Common myeloid progenitor, CD34-positive (primary cell): ENCODE measurements around the gene KCNJ1.

Source experiments
- CTCF ChIA-PET: fragments of 350-600 bp; sonication (Branson Sonifier 250); formaldehyde crosslinking; loops from one replicate; lab custom pipeline; 2021; ENCODE audit warnings: antibody characterized with exemption; lab: Charles Lee
- POLR2A ChIA-PET: fragments of 350-600 bp; sonication (Branson Sonifier 250); formaldehyde crosslinking; loops from one replicate; lab custom pipeline; 2021; ENCODE audit warnings: antibody characterized with exemption; lab: Charles Lee
- DNase-seq, 3 donors: peaks; one replicate each; pipeline versions ENCODE4 v3.0.0 to v3.0.0-alpha.2; 2013
- H3K27ac ChIP-seq, 2 experiments: 1 replicate in 1 of 2; 2 replicates in 1 of 2; pipeline ENCODE4 v1.7.0; 2013; ENCODE audit warnings: inconsistent platforms in 2 of 2, low read length in 2 of 2, mild to moderate bottlenecking in 2 of 2, low read depth in 1 of 2, moderate library complexity in 1 of 2; ENCODE audit not compliant: severe bottlenecking in 2 of 2, insufficient read depth in 1 of 2, poor library complexity in 1 of 2
- H3K27me3 ChIP-seq, 5 experiments: replicated peaks in 2 of 5; 1 replicate in 3 of 5; 2 replicates in 2 of 5; pipeline versions ENCODE4 v1.6.1 to v1.7.0; 2013; ENCODE audit warnings: low read length in 4 of 5, mild to moderate bottlenecking in 2 of 5, moderate library complexity in 2 of 5, inconsistent platforms in 1 of 5; ENCODE audit not compliant: insufficient read depth in 5 of 5, control insufficient read depth in 4 of 5
- H3K36me3 ChIP-seq, 4 experiments: 1 replicate in 2 of 4; 2 replicates in 2 of 4; pipeline versions ENCODE4 v1.6.1 to v1.7.0; 2013; ENCODE audit warnings: low read length in 3 of 4, control low read depth in 1 of 4, mild to moderate bottlenecking in 1 of 4; ENCODE audit not compliant: control insufficient read depth in 4 of 4, insufficient read depth in 4 of 4
- H3K4me1 ChIP-seq, 4 experiments: 1 replicate in 3 of 4; 2 replicates in 1 of 4; pipeline versions ENCODE4 v1.6.1 to v1.7.1; 2013; ENCODE audit warnings: low read length in 3 of 4, mild to moderate bottlenecking in 3 of 4, control low read depth in 1 of 4, inconsistent platforms in 1 of 4, moderate library complexity in 1 of 4; ENCODE audit not compliant: control insufficient read depth in 4 of 4, insufficient read depth in 4 of 4; ENCODE audit errors: control extremely low read depth in 1 of 4
- H3K4me3 ChIP-seq, 7 experiments: 1 replicate in 4 of 7; 2 replicates in 3 of 7; pipeline versions ENCODE4 v1.5.1 to v1.7.0; 2013; ENCODE audit warnings: mild to moderate bottlenecking in 7 of 7, low read length in 6 of 7, moderate library complexity in 6 of 7, inconsistent platforms in 2 of 7, low read depth in 2 of 7, control low read depth in 1 of 7; ENCODE audit not compliant: insufficient read depth in 4 of 7, control insufficient read depth in 1 of 7; ENCODE audit errors: extremely low read depth in 1 of 7
- H3K9me3 ChIP-seq, 5 experiments: 1 replicate in 4 of 5; 2 replicates in 1 of 5; pipeline versions ENCODE4 v1.6.1 to v1.7.1; 2013; ENCODE audit warnings: low read length in 4 of 5, mild to moderate bottlenecking in 2 of 5, inconsistent platforms in 1 of 5, low read depth in 1 of 5, moderate library complexity in 1 of 5; ENCODE audit not compliant: control insufficient read depth in 4 of 5, insufficient read depth in 2 of 5; ENCODE audit errors: control extremely low read depth in 1 of 5
- WGBS: methylation state at CpG from one replicate; pipeline ENCODE4 v1.1.5; 2013; ENCODE audit not compliant: insufficient coverage; 5-methylcytosine and 5-hydroxymethylcytosine counted together

The KCNJ1 gene

DNA sequence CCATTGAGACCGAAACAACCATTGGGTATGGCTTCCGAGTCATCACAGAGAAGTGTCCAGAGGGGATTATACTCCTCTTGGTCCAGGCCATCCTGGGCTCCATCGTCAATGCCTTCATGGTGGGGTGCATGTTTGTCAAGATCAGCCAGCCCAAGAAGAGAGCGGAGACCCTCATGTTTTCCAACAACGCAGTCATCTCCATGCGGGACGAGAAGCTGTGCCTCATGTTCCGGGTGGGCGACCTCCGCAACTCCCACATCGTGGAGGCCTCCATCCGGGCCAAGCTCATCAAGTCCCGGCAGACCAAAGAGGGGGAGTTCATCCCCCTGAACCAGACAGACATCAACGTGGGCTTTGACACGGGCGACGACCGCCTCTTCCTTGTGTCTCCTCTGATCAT, 44.6 kb upstream of the KCNJ1 start:
- no peak for DNase-seq
- Histone ChIP-seq H3K27me3 (peaks cover 0 to 3% (median 0%) of the 10 kb centered on the region in 5 experiments), H3K4me3 (no peak overlapping the region), H3K36me3 (no peaks in the 10 kb centered on the region), H3K27ac (no peak overlapping the region), H3K9me3 (peaks cover 0 to 5% (median 2%) of the 10 kb centered on the region in 5 experiments), H3K4me1 (peaks cover 7 to 40% (median 24%) of the 10 kb centered on the region in 4 experiments)
- WGBS: 99% methylated on average over 13 of the region's 18 CpGs
- ChIA-PET POLR2A (no interaction called here), CTCF (interaction anchor here (2.1 to 12.2 kb wide), 3 partner anchors 8 to 37 kb away, joined by 9 to 153 read pairs (median 18); no protein-coding TSS in a partner anchor)

- WGBS: 98% methylated on average over 15 of the region's 17 CpGs
These were observed 44.1 kb upstream of the KCNJ1 start for GRCh38 chr11:128911239-128911638.

GRCh38 chr11:128910576-128910975, 43.5 kb upstream of the KCNJ1 start:
- WGBS: no CpG with 5 or more reads among the region's 3 CpGs

More at GRCh38 chr11:128911239-128911638, 44.1 kb upstream of the KCNJ1 start:
- CTCF ChIA-PET: interaction anchor here (1.5 to 12.2 kb wide), 4 partner anchors 21 to 38 kb away, joined by 4 to 153 read pairs (median 12); no protein-coding TSS in a partner anchor
- Histone ChIP-seq H3K4me1 (peaks cover 7 to 40% (median 23%) of the 10 kb centered on the region in 4 experiments), H3K36me3 (no peaks in the 10 kb centered on the region), H3K27ac (no peak overlapping the region), H3K27me3 (peaks cover 0 to 3% (median 0%) of the 10 kb centered on the region in 5 experiments), H3K4me3 (no peak overlapping the region), H3K9me3 (peaks cover 0 to 6% (median 4%) of the 10 kb centered on the region in 5 experiments)
- POLR2A ChIA-PET: no interaction called here
- no peak for DNase-seq

GRCh38 chr11:128909438-128910125, 42.5 kb upstream of the KCNJ1 start:
- Histone ChIP-seq H3K9me3 (peaks cover 0 to 7% (median 4%) of the 10 kb centered on the region in 5 experiments), H3K4me3 (no peak overlapping the region), H3K36me3 (no peaks in the 10 kb centered on the region), H3K27ac (no peak overlapping the region), H3K27me3 (peaks cover 0 to 3% (median 0%) of the 10 kb centered on the region in 5 experiments), H3K4me1 (peaks cover 10 to 47% (median 33%) of the 10 kb centered on the region in 4 experiments)
- CTCF ChIA-PET: interaction anchor here (1.5 to 12.2 kb wide), 7 partner anchors 10 to 40 kb away, joined by 4 to 153 read pairs (median 19); no protein-coding TSS in a partner anchor
- 72% methylated on average over 8 of the region's 8 CpGs for WGBS
- POLR2A ChIA-PET: interaction anchor here (0.8 kb wide), 1 partner anchor 30 kb away, joined by 3 read pairs; no protein-coding TSS in a partner anchor
- DNase-seq: no peak

More at GRCh38 chr11:128910576-128910975, 43.5 kb upstream of the KCNJ1 start:
- H3K27ac ChIP-seq: no peak overlapping the region
- no peaks in the 10 kb centered on the region for H3K36me3 ChIP-seq
- H3K4me1 ChIP-seq: peaks cover 10 to 41% (median 25%) of the 10 kb centered on the region in 4 experiments
- CTCF ChIA-PET: interaction anchor here (1.5 to 12.2 kb wide), 5 partner anchors 9 to 39 kb away, joined by 4 to 153 read pairs (median 5); no protein-coding TSS in a partner anchor
- H3K4me3 ChIP-seq: no peak overlapping the region
- H3K27me3 ChIP-seq: peaks cover 0 to 3% (median 0%) of the 10 kb centered on the region in 5 experiments
- H3K9me3 ChIP-seq: peaks cover 0 to 7% (median 4%) of the 10 kb centered on the region in 5 experiments
- no peak for DNase-seq
- POLR2A ChIA-PET: no interaction called here

- H3K27me3 ChIP-seq: peaks cover 0 to 3% (median 0%) of the 10 kb centered on the region in 5 experiments
- no peak overlapping the region for H3K27ac ChIP-seq
- H3K4me1 ChIP-seq: peaks cover 12 to 57% (median 43%) of the 10 kb centered on the region in 4 experiments
- 3% methylated on average over 7 of the region's 12 CpGs for WGBS
- H3K9me3 ChIP-seq: peaks cover 0 to 7% (median 4%) of the 10 kb centered on the region in 5 experiments
- no peaks in the 10 kb centered on the region for H3K36me3 ChIP-seq
- peak overlapping the region in 4 of 7 experiments; percentile 17 to 44 (median 30) for H3K4me3 ChIP-seq
- ChIA-PET POLR2A (interaction anchor here (0.5 to 0.8 kb wide), 2 partner anchors 31 to 183 kb away, joined by 3 read pairs; no protein-coding TSS in a partner anchor), CTCF (interaction anchor here (1.1 to 12.2 kb wide), 7 partner anchors 11 to 51 kb away, joined by 4 to 153 read pairs (median 19); no protein-coding TSS in a partner anchor)
- peak; percentile 77 to 95 (median 93) for DNase-seq
These were observed 41.5 kb upstream of the KCNJ1 start for GRCh38 chr11:128908391-128909246.

- Histone ChIP-seq H3K4me3 (no peak overlapping the region), H3K27me3 (peaks cover 0 to 2% (median 0%) of the 10 kb centered on the region in 5 experiments), H3K4me1 (peaks cover 12 to 63% (median 48%) of the 10 kb centered on the region in 4 experiments), H3K9me3 (peaks cover 0 to 7% (median 4%) of the 10 kb centered on the region in 5 experiments), H3K36me3 (no peaks in the 10 kb centered on the region), H3K27ac (no peak overlapping the region)
- CTCF ChIA-PET: interaction anchor here (0.9 to 12.2 kb wide), 10 partner anchors 12 to 52 kb away, joined by 4 to 153 read pairs (median 12); partner anchors contain the start of gene KCNJ5
- WGBS: 42% methylated on average over 2 of the region's 4 CpGs
- no peak for DNase-seq
- POLR2A ChIA-PET: no interaction called here
These were observed 40.5 kb upstream of the KCNJ1 start for GRCh38 chr11:128907585-128907984.
